Keratinocyte (primary cell): ENCODE results near the gene MRPL12. TPM values are rescaled to one million over a fixed set of nuclear protein-coding genes. Genes with fewer than 3 reads are reported as not detected.

ENCODE experiments used
- DNase-seq: peaks from one replicate; pipeline ENCODE4 v3.0.0-alpha.2; 2011; ENCODE audit warnings: low read depth, missing footprints, low spot score
- FAIRE-seq: peaks from 2 replicates; lab custom pipeline; 2011; peaks lifted over from hg19 to GRCh38; lab: Jason Lieb, UNC
- H2AFZ ChIP-seq: 2 replicates; pipeline ENCODE4 v1.6.0; 2012; ENCODE audit warnings: low read length, control low read depth, inconsistent platforms; ENCODE audit not compliant: control insufficient read depth
- H3K27ac ChIP-seq: 2 replicates; pipeline ENCODE4 v1.5.1; 2011; ENCODE audit warnings: low read length; ENCODE audit not compliant: control insufficient read depth, insufficient read depth
- H3K27me3 ChIP-seq: 3 replicates; pipeline ENCODE4 v1.6.0; 2011; ENCODE audit warnings: low read length; ENCODE audit not compliant: control insufficient read depth, insufficient read depth; ENCODE audit errors: extremely low read depth
- H3K36me3 ChIP-seq, 2 experiments: 2 replicates in 1 of 2; 3 replicates in 1 of 2; pipeline ENCODE4 v1.5.1; 2011; ENCODE audit warnings: low read length in 2 of 2, mild to moderate bottlenecking in 1 of 2; ENCODE audit not compliant: control insufficient read depth in 2 of 2, insufficient read depth in 2 of 2; ENCODE audit errors: extremely low read depth in 1 of 2
- H3K4me1 ChIP-seq: 3 replicates; pipeline ENCODE4 v1.5.1; 2011; ENCODE audit warnings: low read length; ENCODE audit not compliant: control insufficient read depth, insufficient read depth; ENCODE audit errors: extremely low read depth
- H3K4me2 ChIP-seq: 3 replicates; pipeline ENCODE4 v1.6.0; 2011; ENCODE audit warnings: low read depth, low read length; ENCODE audit not compliant: control insufficient read depth, insufficient read depth; ENCODE audit errors: extremely low read depth
- H3K4me3 ChIP-seq, 3 experiments: fragments of 200-600 bp in 1 of 3; sonication (generic) in 1 of 3; 2 replicates in 2 of 3; 3 replicates in 1 of 3; pipeline ENCODE4 v1.5.1; 2011 to 2016; ENCODE audit warnings: low read length in 3 of 3, mild to moderate bottlenecking in 3 of 3, control low read depth in 2 of 3, inconsistent platforms in 1 of 3, low read depth in 1 of 3, mixed read lengths in 1 of 3, mixed run types in 1 of 3, moderate library complexity in 1 of 3; ENCODE audit not compliant: control insufficient read depth in 2 of 3, insufficient read depth in 2 of 3; ENCODE audit errors: extremely low read depth in 1 of 3
- H3K79me2 ChIP-seq: 2 replicates; pipeline ENCODE4 v1.6.0; 2012; ENCODE audit warnings: low read length; ENCODE audit not compliant: control insufficient read depth, insufficient read depth
- H3K9ac ChIP-seq: 3 replicates; pipeline ENCODE4 v1.6.0; 2011; ENCODE audit warnings: low read length; ENCODE audit not compliant: control insufficient read depth, insufficient read depth; ENCODE audit errors: extremely low read depth
- H3K9me1 ChIP-seq: 3 replicates; pipeline ENCODE4 v1.6.0; 2011; ENCODE audit warnings: low read length; ENCODE audit not compliant: control insufficient read depth, insufficient read depth; ENCODE audit errors: extremely low read depth
- H3K9me3 ChIP-seq: 2 replicates; pipeline ENCODE4 v1.5.1; 2012; ENCODE audit warnings: low read depth, low read length; ENCODE audit not compliant: control insufficient read depth
- H4K20me1 ChIP-seq: 3 replicates; pipeline ENCODE4 v1.6.0; 2011; ENCODE audit warnings: low read length; ENCODE audit not compliant: control insufficient read depth, insufficient read depth; ENCODE audit errors: extremely low read depth
- EZH2 ChIP-seq: IDR thresholded peaks from one replicate; pipeline ENCODE4 v1.6.1; 2012; ENCODE audit warnings: inconsistent platforms, mild to moderate bottlenecking, low read length, moderate library complexity
- dilution Hi-C: fragments of 300-500 bp; cut with MboI; formaldehyde crosslinking; loops from one replicate; pipeline ENCODE4 v1.7.0; 2020; ENCODE audit warnings: low sequenced_read_pairs; ENCODE audit not compliant: extremely low pct_ligation_motif_present
- polyA plus RNA-seq, 5 experiments: library from polyadenylated mRNA; depleted of rRNA in 3 of 5; stranded (reverse) in 3 of 5; stranded (forward) in 1 of 5; unstranded in 1 of 5; fragments of >200 nt; gene quantifications; 1 replicate in 1 of 5; 2 replicates in 3 of 5; 3 replicates in 1 of 5; pipeline versions ENCODE4 v1.2.1 to v1.2.3, GENCODE V29; 2011 to 2012; ENCODE audit warnings: missing spikeins in 2 of 5, low read depth in 1 of 5, low replicate concordance in 1 of 5
- TF ChIP-seq, protein P1 (sequence below), 3 experiments: IDR thresholded peaks in 1 of 3; conservative IDR thresholded peaks in 1 of 3; optimal IDR thresholded peaks in 1 of 3; 2 replicates in 2 of 3; 3 replicates in 1 of 3; pipeline versions ENCODE3 to v1.5.1; 2011; ENCODE audit warnings: low read length in 3 of 3, mild to moderate bottlenecking in 3 of 3, moderate library complexity in 2 of 3, control low read depth in 1 of 3, inconsistent platforms in 1 of 3; ENCODE audit not compliant: insufficient read depth in 2 of 3; ENCODE audit errors: extremely low read depth in 1 of 3

The MRPL12 gene
- polyA plus RNA-seq, 1 donor (not counting 4 experiments of a cell fraction or from before 2014, with no cell fraction given): 78.5 TPM

DNA sequence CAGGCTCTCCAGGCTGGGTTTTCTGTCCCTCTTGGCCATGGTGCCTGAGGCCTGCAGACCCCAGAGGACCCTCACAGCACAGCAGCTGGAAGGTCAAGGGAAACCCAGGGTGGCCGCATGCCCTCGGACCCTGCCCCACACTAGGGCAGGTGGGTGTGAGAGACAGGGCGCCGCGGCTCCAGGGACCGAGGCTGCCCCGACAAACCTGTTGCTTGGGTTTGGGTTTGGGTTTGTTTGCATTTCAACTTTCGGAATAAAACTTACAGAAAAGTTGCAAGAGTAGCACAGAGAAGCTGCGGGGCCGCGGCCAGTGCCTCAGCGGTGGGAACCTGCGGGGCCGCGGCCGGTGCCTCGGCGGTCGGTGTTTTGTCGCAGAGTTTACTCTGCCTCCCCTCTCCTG, 11.6 kb upstream of the MRPL12 start:
- Histone ChIP-seq H3K9me1 (no peaks in the 10 kb centered on the region), H3K4me1 (peaks cover 9% of the 10 kb centered on the region), H3K4me2 (no peak overlapping the region), H2AFZ (no peak overlapping the region), H3K9me3 (no peaks in the 10 kb centered on the region), H4K20me1 (peaks cover 12% of the 10 kb centered on the region), H3K9ac (no peak overlapping the region), H3K27me3 (no peaks in the 10 kb centered on the region), H3K4me3 (no peak overlapping the region), H3K27ac (no peak overlapping the region), H3K79me2 (peaks cover 72% of the 10 kb centered on the region), H3K36me3 (peaks cover 61 to 78% of the 10 kb centered on the region in 2 experiments)
- FAIRE-seq: no peak
- TF ChIP-seq, protein P1, sequence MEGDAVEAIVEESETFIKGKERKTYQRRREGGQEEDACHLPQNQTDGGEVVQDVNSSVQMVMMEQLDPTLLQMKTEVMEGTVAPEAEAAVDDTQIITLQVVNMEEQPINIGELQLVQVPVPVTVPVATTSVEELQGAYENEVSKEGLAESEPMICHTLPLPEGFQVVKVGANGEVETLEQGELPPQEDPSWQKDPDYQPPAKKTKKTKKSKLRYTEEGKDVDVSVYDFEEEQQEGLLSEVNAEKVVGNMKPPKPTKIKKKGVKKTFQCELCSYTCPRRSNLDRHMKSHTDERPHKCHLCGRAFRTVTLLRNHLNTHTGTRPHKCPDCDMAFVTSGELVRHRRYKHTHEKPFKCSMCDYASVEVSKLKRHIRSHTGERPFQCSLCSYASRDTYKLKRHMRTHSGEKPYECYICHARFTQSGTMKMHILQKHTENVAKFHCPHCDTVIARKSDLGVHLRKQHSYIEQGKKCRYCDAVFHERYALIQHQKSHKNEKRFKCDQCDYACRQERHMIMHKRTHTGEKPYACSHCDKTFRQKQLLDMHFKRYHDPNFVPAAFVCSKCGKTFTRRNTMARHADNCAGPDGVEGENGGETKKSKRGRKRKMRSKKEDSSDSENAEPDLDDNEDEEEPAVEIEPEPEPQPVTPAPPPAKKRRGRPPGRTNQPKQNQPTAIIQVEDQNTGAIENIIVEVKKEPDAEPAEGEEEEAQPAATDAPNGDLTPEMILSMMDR (optimal IDR thresholded peaks at IDR 0.05 in 1 of 3, IDR thresholded peaks at IDR 0.05 in 1 of 3, conservative IDR thresholded peaks at IDR 0.05 in 1 of 3; ENCODE audit: extremely low read depth in 1 of 3, insufficient read depth in 2 of 3, low read length in 3 of 3): no peak
- no peak for TF ChIP-seq EZH2
- no peak for DNase-seq
- dilution Hi-C loops: no loop called here

DNA sequence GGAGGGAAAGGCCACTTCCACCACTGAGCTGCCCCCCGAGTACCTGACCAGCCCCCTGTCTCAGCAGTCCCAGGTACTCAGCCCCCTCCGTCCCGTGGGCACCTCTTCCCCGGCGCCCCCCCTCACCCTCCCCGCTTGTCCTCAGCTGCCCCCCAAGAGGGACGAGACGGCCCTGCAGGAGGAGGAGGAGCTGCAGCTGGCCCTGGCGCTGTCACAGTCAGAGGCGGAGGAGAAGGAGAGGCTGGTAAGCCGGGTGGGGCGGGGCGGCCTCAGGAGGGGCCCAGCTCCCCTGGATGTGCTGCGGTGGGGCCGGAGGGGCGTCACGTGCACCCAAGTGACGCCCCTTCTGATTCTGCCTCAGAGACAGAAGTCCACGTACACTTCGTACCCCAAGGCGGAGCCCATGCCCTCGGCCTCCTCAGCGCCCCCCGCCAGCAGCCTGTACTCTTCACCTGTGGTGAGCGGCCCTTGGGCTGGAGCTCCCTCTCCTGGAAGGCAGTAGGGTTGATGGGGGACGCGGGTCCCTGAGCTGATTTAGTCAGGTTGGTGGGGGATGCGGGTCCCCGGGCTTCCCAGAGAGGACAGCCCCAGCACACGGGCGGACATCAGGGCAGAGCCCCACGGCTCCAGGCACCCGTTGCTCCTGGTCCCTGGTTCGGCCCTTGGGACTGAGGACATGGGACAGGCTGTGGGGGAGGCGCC, 9.5 kb upstream of the MRPL12 start:
- Histone ChIP-seq H2AFZ (no peak overlapping the region), H3K36me3 (peaks cover 62 to 78% of the 10 kb centered on the region in 2 experiments), H3K4me2 (no peak overlapping the region), H3K4me1 (peaks cover 4% of the 10 kb centered on the region), H3K9me3 (no peaks in the 10 kb centered on the region), H3K9ac (no peak overlapping the region), H3K4me3 (no peak overlapping the region), H3K27me3 (no peaks in the 10 kb centered on the region), H3K79me2 (peaks cover 69% of the 10 kb centered on the region), H4K20me1 (peaks cover 7% of the 10 kb centered on the region), H3K9me1 (no peaks in the 10 kb centered on the region), H3K27ac (no peak overlapping the region)
- no peak for DNase-seq
- FAIRE-seq: no peak
- TF ChIP-seq EZH2: no peak
- TF ChIP-seq, protein P1 (optimal IDR thresholded peaks at IDR 0.05 in 1 of 3, IDR thresholded peaks at IDR 0.05 in 1 of 3, conservative IDR thresholded peaks at IDR 0.05 in 1 of 3; ENCODE audit: extremely low read depth in 1 of 3, insufficient read depth in 2 of 3, low read length in 3 of 3): peak in 1 of 3 experiments; percentile 27
- dilution Hi-C loops: no loop called here
